Measurements from ENCODE around the gene TMEM37.

- no peak for TF ChIP-seq CTCF (IDR thresholded peaks at IDR 0.05; ENCODE audit: poor library complexity)
- no peak for TF ChIP-seq EZH2 (IDR thresholded peaks at IDR 0.05; ENCODE audit: borderline replicate concordance)
- no peak for TF ChIP-seq EZH2phosphoT487 (IDR thresholded peaks at IDR 0.05; ENCODE audit: low read depth, severe bottlenecking, unreplicated experiment)
Measured at GRCh38 chr2:119402645-119403560, 28.8 kb upstream of the TMEM37 start.
